Astrocyte of the cerebellum (primary cell): ENCODE data around the gene C2orf42.
"Not testable (repeated sequence)": the region's sequence is repeated elsewhere in the genome, so short reads cannot be mapped to it uniquely, and the experiment has no call there.

Experiments
- DNase-seq: peaks from one replicate; pipeline ENCODE4 v3.0.0-alpha.2; 2011; ENCODE audit warnings: low read depth
- H3K4me3 ChIP-seq: 2 replicates; pipeline ENCODE4 v1.5.1; 2011; ENCODE audit warnings: mild to moderate bottlenecking, low read depth, low read length, moderate library complexity
- CTCF ChIP-seq: IDR thresholded peaks from 2 replicates; pipeline ENCODE4 v1.5.1; 2012; ENCODE audit warnings: low read length, low read depth, moderate library complexity, mild to moderate bottlenecking; ENCODE audit errors: missing control alignments
- in situ Hi-C: cut with HindIII; loops from 2 replicates; pipeline ENCODE4 v1.10.0; 2017; ENCODE audit warnings: low sequenced_read_pairs

Gene C2orf42

DNA sequence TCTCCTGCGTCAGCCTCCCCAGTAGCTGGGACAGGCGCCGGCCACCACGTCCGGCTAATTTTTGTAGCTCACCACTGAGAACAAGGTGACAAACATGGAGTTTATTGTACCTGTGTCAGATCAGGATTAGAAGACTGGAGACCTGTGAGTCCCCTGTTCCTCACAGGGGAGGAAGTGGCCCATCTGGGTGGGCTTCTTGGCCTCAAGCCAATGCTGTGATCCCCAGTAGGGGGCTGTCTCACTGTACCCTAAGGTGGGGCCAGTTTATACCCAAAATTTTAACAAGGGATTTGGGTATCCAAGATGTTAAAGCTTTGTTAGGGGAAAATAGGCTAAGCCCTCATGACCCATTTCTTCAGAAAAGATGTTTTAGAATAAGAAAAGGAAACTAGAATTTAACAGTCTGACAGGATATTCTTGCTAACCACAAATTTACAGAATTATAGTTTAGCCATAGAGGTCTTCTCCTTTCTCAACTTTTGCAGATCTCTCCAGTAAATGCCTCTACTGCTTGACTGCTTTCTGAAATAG, 87.2 kb downstream of the C2orf42 start:
- H3K4me3 ChIP-seq = no peak overlapping the region
- in situ Hi-C loops = no loop called here
- DNase-seq = no peak
- TF ChIP-seq CTCF = no peak

GRCh38 chr2:70102323-70102905, 88.4 kb downstream of the C2orf42 start:
- DNase-seq, in situ Hi-C loops, H3K4me3 ChIP-seq: not testable (repeated sequence)

GRCh38 chr2:70101686-70102085, 89.1 kb downstream of the C2orf42 start:
- in situ Hi-C loops, DNase-seq, H3K4me3 ChIP-seq: not testable (repeated sequence)

DNA sequence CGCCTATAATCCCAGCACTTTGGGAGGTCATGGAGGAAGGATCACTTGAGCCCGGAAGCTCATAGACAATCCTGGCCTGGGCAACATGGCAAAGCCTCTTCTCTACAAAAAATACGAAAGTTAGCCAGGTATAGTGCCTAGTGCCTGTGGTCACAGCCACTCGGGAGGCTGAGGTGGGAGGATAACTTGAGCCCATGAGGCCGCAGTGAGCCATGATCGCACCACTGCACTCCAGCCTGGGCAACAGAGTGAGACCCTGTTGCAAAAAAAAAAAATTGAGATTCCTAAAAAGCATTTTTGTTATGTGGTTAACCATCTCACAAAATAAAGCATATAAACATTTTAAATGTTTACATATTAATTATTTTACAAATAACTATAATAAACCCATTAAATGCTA, 89.6 kb downstream of the C2orf42 start:
- no peak for TF ChIP-seq CTCF
- H3K4me3 ChIP-seq = no peak overlapping the region
- no peak for DNase-seq
- in situ Hi-C loops = no loop called here
